PC-9 (cell line): ENCODE data around the gene BNIP2. TPM values are rescaled to one million over a fixed set of nuclear protein-coding genes. Genes with fewer than 3 reads are reported as not detected.

Source experiments
- BruUV-seq: library from RNA; stranded (reverse); fragments of 400-500 nt; replicated peaks from 2 replicates; lab custom pipeline; 2021; lab: Mats Ljungman, UMichigan
- CTCF ChIA-PET: fragments of 300-600 bp; sonication (Branson Sonifier 250); formaldehyde crosslinking; loops from one replicate; lab custom pipeline; 2022; ENCODE audit warnings: antibody characterized with exemption; lab: Charles Lee
- POLR2A ChIA-PET: fragments of 300-600 bp; sonication (Branson Sonifier 250); formaldehyde crosslinking; loops from one replicate; lab custom pipeline; 2022; ENCODE audit warnings: antibody characterized with exemption; ENCODE audit not compliant: unreplicated experiment; lab: Charles Lee
- DNase-seq, 2 experiments: peaks; one replicate each; pipeline versions ENCODE4 v3.0.0 to v3.0.0-alpha.2; 2015 to 2022; ENCODE audit warnings: mixed read lengths in 1 of 2
- H2AFZ ChIP-seq: fragments of 200-600 bp; sonication (generic); 2 replicates; pipeline ENCODE4 v1.8.1; 2017; ENCODE audit warnings: antibody characterized with exemption
- H3F3A ChIP-seq: fragments of 200-600 bp; sonication (generic); 2 replicates; pipeline ENCODE4 v1.8.1; 2017; ENCODE audit warnings: antibody characterized with exemption, mild to moderate bottlenecking, low read depth; ENCODE audit not compliant: insufficient read depth
- H3K27ac ChIP-seq: fragments of 200-600 bp; sonication (generic); 2 replicates; pipeline ENCODE4 v1.6.1; 2016; ENCODE audit warnings: mixed run types
- H3K27me3 ChIP-seq: fragments of 200-600 bp; sonication (generic); 2 replicates; pipeline ENCODE4 v1.6.1; 2016; ENCODE audit warnings: low read depth, mixed run types; ENCODE audit not compliant: insufficient read depth
- H3K36me3 ChIP-seq: fragments of 200-600 bp; sonication (generic); 2 replicates; pipeline ENCODE4 v1.6.1; 2016; ENCODE audit warnings: low read depth, mixed run types
- H3K4me1 ChIP-seq: fragments of 200-600 bp; sonication (generic); replicated peaks from 2 replicates; pipeline ENCODE4 v1.6.1; 2016; ENCODE audit warnings: mixed run types; ENCODE audit not compliant: insufficient read depth
- H3K4me2 ChIP-seq: fragments of 200-600 bp; sonication (generic); 2 replicates; pipeline ENCODE4 v1.6.1; 2017; ENCODE audit warnings: mixed run types
- H3K4me3 ChIP-seq: fragments of 200-600 bp; sonication (generic); 2 replicates; pipeline ENCODE4 v1.6.1; 2016; ENCODE audit warnings: mixed run types
- H3K79me2 ChIP-seq: fragments of 200-600 bp; sonication (generic); 2 replicates; pipeline ENCODE4 v1.6.1; 2017; ENCODE audit warnings: low read depth, mixed run types
- H3K9me2 ChIP-seq: fragments of 200-600 bp; sonication (generic); 2 replicates; pipeline ENCODE4 v1.8.1; 2017; ENCODE audit warnings: mild to moderate bottlenecking; ENCODE audit not compliant: insufficient read depth
- H3K9me3 ChIP-seq: fragments of 200-600 bp; sonication (generic); 2 replicates; pipeline ENCODE4 v1.8.1; 2016; ENCODE audit warnings: low read depth; ENCODE audit not compliant: insufficient read depth
- H4K20me1 ChIP-seq: fragments of 200-600 bp; sonication (generic); 2 replicates; pipeline ENCODE4 v1.8.1; 2017; ENCODE audit not compliant: insufficient read depth
- EZH2 ChIP-seq: fragments of 200-600 bp; sonication (generic); IDR thresholded peaks from 2 replicates; pipeline ENCODE4 v1.8.0; 2017; ENCODE audit warnings: antibody characterized with exemption, low read depth
- intact Hi-C: fragments of 100-400 bp; cut with micrococcal nuclease; formaldehyde crosslinking; loops from one replicate; pipeline ENCODE4 v1.10.0; 2022; ENCODE audit not compliant: unreplicated experiment
- total RNA-seq: library from RNA; stranded (reverse); gene quantifications from 2 replicates; pipeline ENCODE4 v1.2.3, GENCODE V29; 2021
- TF ChIP-seq, protein P1 (sequence below): fragments of 200-600 bp; sonication (generic); conservative IDR thresholded peaks from 2 replicates; pipeline ENCODE4 v1.6.1; 2017; ENCODE audit warnings: mixed run types, antibody characterized with exemption, mild to moderate bottlenecking, moderate library complexity

BNIP2 gene
- total RNA-seq, 1 experiment from 2014 or later, result 64.3 TPM

DNA sequence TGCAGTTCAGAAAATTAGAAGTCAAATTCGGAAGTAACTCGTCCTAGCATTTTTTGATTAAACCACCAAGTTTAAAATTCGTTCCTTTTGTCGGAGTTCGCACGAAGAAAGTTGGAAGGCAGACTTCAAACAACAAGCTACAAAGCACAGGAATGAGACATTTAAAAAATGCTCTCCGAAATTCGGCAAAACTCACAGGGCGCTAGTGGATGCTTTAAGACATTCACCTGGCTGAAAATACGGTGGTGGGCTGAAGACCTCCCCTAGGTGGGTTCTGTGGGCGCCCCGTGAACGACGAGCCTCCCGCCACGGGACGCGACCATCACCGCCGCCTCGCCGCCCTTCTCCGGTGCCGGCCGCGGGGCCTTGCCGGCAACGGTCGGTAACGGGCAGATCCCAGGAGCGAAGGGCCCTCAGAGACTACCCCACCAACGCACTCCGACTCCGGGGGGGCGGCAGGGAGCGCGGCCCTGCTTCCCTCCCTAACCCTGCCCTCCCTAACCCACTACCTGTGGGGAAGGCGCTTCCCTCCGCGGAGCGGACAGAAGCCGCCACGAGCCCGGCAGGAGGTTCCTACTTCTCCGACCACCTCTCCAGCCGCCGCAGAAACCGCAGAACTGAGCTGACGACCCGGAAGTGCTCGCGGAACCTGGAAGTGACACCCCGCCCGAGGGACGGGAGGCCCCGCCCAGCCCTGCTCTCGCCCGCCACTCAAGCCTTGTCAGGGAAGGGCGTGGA is 32.1 kb downstream of the BNIP2 start, which contains the start of gene GTF2A2:
GTF2A2 (minus strand) TSS at position 619 of the 738 bp plus-strand sequence. CDS start 5,238 bp downstream, outside the sequence.
- peak within 1 kb of the TSS; percentile 78 for H2AFZ ChIP-seq
- TF ChIP-seq EZH2, result no peak
- TF ChIP-seq, protein P1, sequence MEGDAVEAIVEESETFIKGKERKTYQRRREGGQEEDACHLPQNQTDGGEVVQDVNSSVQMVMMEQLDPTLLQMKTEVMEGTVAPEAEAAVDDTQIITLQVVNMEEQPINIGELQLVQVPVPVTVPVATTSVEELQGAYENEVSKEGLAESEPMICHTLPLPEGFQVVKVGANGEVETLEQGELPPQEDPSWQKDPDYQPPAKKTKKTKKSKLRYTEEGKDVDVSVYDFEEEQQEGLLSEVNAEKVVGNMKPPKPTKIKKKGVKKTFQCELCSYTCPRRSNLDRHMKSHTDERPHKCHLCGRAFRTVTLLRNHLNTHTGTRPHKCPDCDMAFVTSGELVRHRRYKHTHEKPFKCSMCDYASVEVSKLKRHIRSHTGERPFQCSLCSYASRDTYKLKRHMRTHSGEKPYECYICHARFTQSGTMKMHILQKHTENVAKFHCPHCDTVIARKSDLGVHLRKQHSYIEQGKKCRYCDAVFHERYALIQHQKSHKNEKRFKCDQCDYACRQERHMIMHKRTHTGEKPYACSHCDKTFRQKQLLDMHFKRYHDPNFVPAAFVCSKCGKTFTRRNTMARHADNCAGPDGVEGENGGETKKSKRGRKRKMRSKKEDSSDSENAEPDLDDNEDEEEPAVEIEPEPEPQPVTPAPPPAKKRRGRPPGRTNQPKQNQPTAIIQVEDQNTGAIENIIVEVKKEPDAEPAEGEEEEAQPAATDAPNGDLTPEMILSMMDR, result no peak
- BruUV-seq, result TSS peak; percentile 80
- H3K9me3 ChIP-seq, result no peaks in the 10 kb centered on the region
- H3K27ac ChIP-seq, result peak within 1 kb of the TSS; percentile 37
- DNase-seq, result peak; percentile 84 to 93
- peak within 1 kb of the TSS; percentile 96 for H3K4me3 ChIP-seq
- no peaks in the 10 kb centered on the region for H3K9me2 ChIP-seq
- POLR2A ChIA-PET, result interaction anchor here (0.6 to 0.7 kb wide), 3 partner anchors 8 to 1261 kb away, joined by 3 to 8 read pairs (median 6); no protein-coding TSS in a partner anchor
- peaks cover 15% of the 10 kb centered on the region; the same call in 1 of the 2 replicates for H3F3A ChIP-seq
- H3K79me2 ChIP-seq, result peaks cover 44% of the 10 kb centered on the region
- no peaks in the 10 kb centered on the region for H4K20me1 ChIP-seq
- CTCF ChIA-PET, result no interaction called here
- peaks cover 14% of the 10 kb centered on the region for H3K4me1 ChIP-seq
- no peaks in the 10 kb centered on the region for H3K27me3 ChIP-seq
- H3K4me2 ChIP-seq, result peak within 1 kb of the TSS; percentile 82
- intact Hi-C loops, result no loop called here
- peaks cover 6% of the 10 kb centered on the region for H3K36me3 ChIP-seq

DNA sequence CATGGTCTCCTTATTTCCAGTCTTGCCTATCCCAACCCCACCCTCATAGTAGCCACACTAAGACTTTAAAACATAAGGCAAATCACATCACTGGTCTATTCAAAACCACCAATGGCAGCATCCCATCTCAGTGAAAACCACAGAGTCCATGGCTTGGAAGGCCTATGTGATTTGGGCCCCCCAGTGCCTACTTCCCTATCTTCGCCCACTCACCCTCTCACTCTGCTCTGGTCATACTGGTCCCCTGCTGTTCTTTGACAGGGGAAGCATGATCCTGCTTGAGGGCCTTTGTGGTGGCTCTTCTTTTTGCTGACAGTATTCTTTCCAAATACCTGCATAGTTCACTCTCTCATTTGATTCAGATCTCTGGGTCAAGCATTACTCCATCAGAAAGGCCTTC is 35.1 kb downstream of the BNIP2 start:
- Histone ChIP-seq H3K9me2 (no peaks in the 10 kb centered on the region), H3K4me3 (no peak overlapping the region), H3K4me2 (no peak overlapping the region), H3K27me3 (no peaks in the 10 kb centered on the region), H3F3A (peaks cover 7% of the 10 kb centered on the region; the same call in 1 of the 2 replicates), H3K9me3 (no peaks in the 10 kb centered on the region), H3K36me3 (peaks cover 14% of the 10 kb centered on the region), H3K4me1 (peaks cover 14% of the 10 kb centered on the region), H3K79me2 (peaks cover 44% of the 10 kb centered on the region), H2AFZ (no peak overlapping the region), H4K20me1 (no peaks in the 10 kb centered on the region), H3K27ac (no peak overlapping the region)
- TF ChIP-seq EZH2, result no peak
- TF ChIP-seq, protein P1, result no peak
- ChIA-PET CTCF (no interaction called here), POLR2A (no interaction called here)
- no TSS peak for BruUV-seq
- DNase-seq, result no peak
- intact Hi-C loops, result no loop called here

DNA sequence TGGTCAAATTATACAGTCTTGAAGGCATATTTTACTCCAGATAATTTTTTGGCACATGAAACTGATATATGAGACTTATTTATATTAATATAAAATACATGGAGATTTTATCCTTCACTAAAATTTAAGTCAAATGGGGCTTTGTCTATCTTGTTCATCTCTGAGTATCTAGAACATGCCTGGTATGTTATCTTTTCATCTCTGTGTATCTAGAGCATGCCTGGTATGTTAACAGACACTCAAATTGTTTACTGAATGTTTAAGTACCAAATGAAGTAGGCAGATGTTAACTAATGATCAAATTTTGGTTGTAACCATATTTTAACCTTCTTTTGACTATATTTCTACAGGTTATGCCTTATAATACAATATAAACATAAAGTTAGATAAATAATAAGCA is 39.5 kb downstream of the BNIP2 start:
- H3F3A ChIP-seq, result no peaks in the 10 kb centered on the region
- no peaks in the 10 kb centered on the region for H4K20me1 ChIP-seq
- CTCF ChIA-PET, result interaction anchor here (0.5 kb wide), 1 partner anchor 860 kb away, joined by 5 read pairs; no protein-coding TSS in a partner anchor
- H3K79me2 ChIP-seq, result peaks cover 17% of the 10 kb centered on the region
- no peak overlapping the region for H3K27ac ChIP-seq
- H3K4me2 ChIP-seq, result no peak overlapping the region
- no peaks in the 10 kb centered on the region for H3K27me3 ChIP-seq
- no peaks in the 10 kb centered on the region for H3K9me2 ChIP-seq
- TF ChIP-seq, protein P1, result no peak
- TF ChIP-seq EZH2, result no peak
- H3K9me3 ChIP-seq, result no peaks in the 10 kb centered on the region
- H2AFZ ChIP-seq, result no peak overlapping the region
- BruUV-seq, result no TSS peak
- peaks cover 14% of the 10 kb centered on the region for H3K36me3 ChIP-seq
- no peak for DNase-seq
- POLR2A ChIA-PET, result interaction anchor here (0.8 kb wide), 1 partner anchor 8 kb away, joined by 6 read pairs; the partner anchor contains the start of gene GTF2A2
- intact Hi-C loops, result no loop called here
- no peak overlapping the region for H3K4me3 ChIP-seq
- no peaks in the 10 kb centered on the region for H3K4me1 ChIP-seq
